HG03025 (cell line): ENCODE results near the gene NAA80.
"Not testable (repeated sequence)": the region's sequence is repeated elsewhere in the genome, so short reads cannot be mapped to it uniquely, and the experiment has no call there.

ENCODE experiments used
- ATAC-seq: cut with Tn5 transposase; IDR thresholded peaks from one replicate; pipeline ENCODE4 v1.9.1; 2021; ENCODE audit warnings: mild to moderate bottlenecking, moderate library complexity; ENCODE audit not compliant: unreplicated experiment, low FRiP score

NAA80 gene

GRCh38 chr3:50293079-50293801, 6.0 kb downstream of the NAA80 start:
- no peak for ATAC-seq

GRCh38 chr3:50292159-50293078, 6.8 kb downstream of the NAA80 start, which contains the start of gene IFRD2:
Gene IFRD2 (minus strand): TSS chr3:50292429. CDS start chr3:50292274, 155 bp downstream.
- peak; percentile 73 for ATAC-seq

GRCh38 chr3:50290161-50290641, 9.0 kb downstream of the NAA80 start:
- ATAC-seq, result no peak

- no peak for ATAC-seq
Observed at GRCh38 chr3:50289130-50289529, 10.1 kb downstream of the NAA80 start.

GRCh38 chr3:50288387-50289007, 10.7 kb downstream of the NAA80 start:
- ATAC-seq, result no peak

GRCh38 chr3:50287262-50287661, 11.9 kb downstream of the NAA80 start:
- ATAC-seq, result no peak

GRCh38 chr3:50286322-50287227, 12.6 kb downstream of the NAA80 start:
- ATAC-seq, result no peak

GRCh38 chr3:50284121-50284520, 15.1 kb downstream of the NAA80 start:
- not testable (repeated sequence) for ATAC-seq

GRCh38 chr3:50279255-50280016, 19.8 kb downstream of the NAA80 start:
- ATAC-seq, result no peak

GRCh38 chr3:50278880-50279224, 20.4 kb downstream of the NAA80 start, which contains the start of gene LSMEM2:
Gene LSMEM2 (plus strand): TSS chr3:50279087. CDS start chr3:50279114, 27 bp downstream.
- ATAC-seq, result no peak

- no peak for ATAC-seq
Observed at GRCh38 chr3:50278123-50278879, 20.9 kb downstream of the NAA80 start.

- no peak for ATAC-seq
Observed at GRCh38 chr3:50276762-50277101, 22.5 kb downstream of the NAA80 start.

- no peak for ATAC-seq
Observed at GRCh38 chr3:50275996-50276761, 23.0 kb downstream of the NAA80 start.

GRCh38 chr3:50275141-50275995, 23.8 kb downstream of the NAA80 start:
- no peak for ATAC-seq

GRCh38 chr3:50274371-50275104, 24.7 kb downstream of the NAA80 start:
- ATAC-seq, result no peak

GRCh38 chr3:50273689-50274065, 25.5 kb downstream of the NAA80 start:
- ATAC-seq, result no peak
